HG03520 (cell line): Measurements from ENCODE around the gene ELP2.
"Not testable (repeated sequence)": the region's sequence is repeated elsewhere in the genome, so short reads cannot be mapped to it uniquely, and the experiment has no call there.

Source experiments
- ATAC-seq: cut with Tn5 transposase; IDR thresholded peaks from one replicate; pipeline ENCODE4 v1.9.1; 2021; ENCODE audit warnings: mild to moderate bottlenecking, moderate library complexity; ENCODE audit not compliant: unreplicated experiment

Gene ELP2

GRCh38 chr18:36155851-36156757 lies 26.4 kb downstream of the ELP2 start:
- ATAC-seq = no peak

GRCh38 chr18:36157441-36157840 lies 27.7 kb downstream of the ELP2 start:
- no peak for ATAC-seq

- no peak for ATAC-seq
These were observed 28.7 kb downstream of the ELP2 start for GRCh38 chr18:36158266-36158867.

GRCh38 chr18:36160959-36161371 lies 31.3 kb downstream of the ELP2 start:
- no peak for ATAC-seq

GRCh38 chr18:36162981-36163380 lies 33.3 kb downstream of the ELP2 start:
- ATAC-seq = no peak

GRCh38 chr18:36167692-36168218 lies 38.1 kb downstream of the ELP2 start:
- no peak for ATAC-seq

GRCh38 chr18:36168296-36168695 lies 38.6 kb downstream of the ELP2 start:
- ATAC-seq = not testable (repeated sequence)

GRCh38 chr18:36169938-36170337 lies 40.2 kb downstream of the ELP2 start:
- ATAC-seq = no peak

GRCh38 chr18:36175481-36175880 lies 45.8 kb downstream of the ELP2 start:
- no peak for ATAC-seq

GRCh38 chr18:36176177-36176584 lies 46.5 kb downstream of the ELP2 start:
- no peak for ATAC-seq

- ATAC-seq = no peak
These were observed 47.0 kb downstream of the ELP2 start for GRCh38 chr18:36176711-36177110.

GRCh38 chr18:36177913-36178312 lies 48.2 kb downstream of the ELP2 start:
- no peak for ATAC-seq

- ATAC-seq = no peak
These were observed 50.1 kb downstream of the ELP2 start for GRCh38 chr18:36179562-36180355.

GRCh38 chr18:36181441-36181840 lies 51.7 kb downstream of the ELP2 start:
- no peak for ATAC-seq

GRCh38 chr18:36181898-36182506 lies 52.3 kb downstream of the ELP2 start:
- no peak for ATAC-seq

- ATAC-seq = no peak
These were observed 53.3 kb downstream of the ELP2 start for GRCh38 chr18:36183033-36183432.

- ATAC-seq = no peak
These were observed 54.3 kb downstream of the ELP2 start for GRCh38 chr18:36183987-36184386.

- no peak for ATAC-seq
These were observed 55.5 kb downstream of the ELP2 start for GRCh38 chr18:36185157-36185556.

GRCh38 chr18:36185901-36186460 lies 56.3 kb downstream of the ELP2 start:
- ATAC-seq = no peak

GRCh38 chr18:36186461-36187192 lies 56.9 kb downstream of the ELP2 start:
- no peak for ATAC-seq
